BE2C (cell line): ENCODE measurements around the gene KCNMA1.
A peak's percentile ranks its signal among the peaks of the same experiment; 100 is the strongest.

Source experiments
- DNase-seq: peaks from one replicate; pipeline ENCODE4 v3.0.0-alpha.2; 2020
- H3K27me3 ChIP-seq: fragments of 250-450 bp; sonication (Bioruptor Pico); 2 replicates; pipeline ENCODE4 v1.5.1; 2020; ENCODE audit warnings: mild to moderate bottlenecking
- H3K36me3 ChIP-seq: fragments of 250-450 bp; sonication (Bioruptor Pico); 2 replicates; pipeline ENCODE4 v1.5.1; 2020; ENCODE audit warnings: mild to moderate bottlenecking
- H3K4me1 ChIP-seq: fragments of 250-450 bp; sonication (Bioruptor Pico); 2 replicates; pipeline ENCODE4 v1.5.1; 2020
- H3K4me3 ChIP-seq: 2 replicates; pipeline ENCODE4 v1.5.1; 2011; ENCODE audit warnings: low read depth, low read length
- H3K9me3 ChIP-seq: fragments of 250-450 bp; sonication (Bioruptor Pico); 2 replicates; pipeline ENCODE4 v1.5.1; 2020
- CTCF ChIP-seq: IDR thresholded peaks from 2 replicates; pipeline ENCODE4 v1.5.1; 2012; ENCODE audit warnings: mild to moderate bottlenecking, low read depth, low read length

Gene KCNMA1

DNA sequence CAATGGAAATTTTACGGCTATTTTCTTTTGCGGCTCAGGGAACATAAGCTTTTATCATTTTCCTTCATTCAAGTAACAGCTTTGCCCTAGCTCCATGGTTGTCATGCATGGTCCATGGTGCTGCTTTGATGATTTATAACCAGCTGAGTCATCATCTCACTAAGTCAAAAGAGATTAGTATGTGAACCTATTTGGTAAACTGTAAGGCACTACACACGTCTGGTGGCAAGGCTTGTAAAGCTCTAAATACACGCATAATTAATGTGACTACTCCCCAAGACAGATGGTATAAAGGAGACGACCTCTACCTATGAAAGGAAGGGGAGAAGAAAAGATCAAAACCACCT is 340.2 kb downstream of the KCNMA1 start:
- DNase-seq: no peak
- no peaks in the 10 kb centered on the region for H3K9me3 ChIP-seq
- H3K4me1 ChIP-seq: no peaks in the 10 kb centered on the region
- H3K36me3 ChIP-seq: no peaks in the 10 kb centered on the region
- no peak overlapping the region for H3K4me3 ChIP-seq
- no peak for TF ChIP-seq CTCF
- H3K27me3 ChIP-seq: no peaks in the 10 kb centered on the region

DNA sequence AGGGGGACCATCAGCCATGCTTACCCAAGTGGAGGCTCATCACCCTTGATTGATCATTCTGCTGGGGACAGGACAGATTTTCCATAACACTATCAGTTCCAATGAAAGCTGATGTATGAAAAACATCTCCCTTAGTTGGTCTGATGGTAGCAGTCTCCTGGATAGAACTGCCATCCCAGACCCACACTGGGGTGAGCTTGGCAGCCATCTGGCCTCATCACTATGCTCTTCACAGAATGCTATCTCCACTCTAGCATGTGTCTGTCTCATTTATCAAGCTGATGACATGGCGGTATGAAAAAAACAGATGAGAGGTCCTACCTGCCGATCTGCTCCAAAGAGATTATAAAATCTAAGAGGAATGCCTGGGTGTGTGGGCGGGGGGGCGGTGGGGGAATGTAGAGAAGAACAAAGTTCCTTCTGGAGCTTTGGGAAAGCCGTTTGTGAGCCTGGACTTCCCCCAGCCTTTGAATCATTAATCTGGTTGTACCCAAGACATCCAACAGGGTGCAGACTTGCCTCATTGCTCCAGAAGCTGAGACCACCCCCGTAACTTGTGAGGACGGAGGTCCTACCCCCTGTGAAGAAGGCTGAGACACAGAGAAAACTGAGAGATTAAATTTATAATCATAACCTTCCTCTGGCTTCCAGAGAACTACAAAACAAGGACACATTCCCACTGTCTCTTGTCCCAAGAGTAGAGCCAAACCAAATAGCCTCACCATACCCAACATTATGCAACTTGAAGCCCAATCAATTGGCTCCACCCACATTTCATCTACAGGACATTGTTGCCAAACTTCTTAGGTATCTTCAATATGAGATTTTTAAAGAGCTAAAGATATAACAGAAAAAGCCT is 340.8 kb downstream of the KCNMA1 start:
- H3K36me3 ChIP-seq: no peaks in the 10 kb centered on the region
- H3K4me3 ChIP-seq: no peak overlapping the region
- no peaks in the 10 kb centered on the region for H3K27me3 ChIP-seq
- TF ChIP-seq CTCF: peak; percentile 51
- H3K4me1 ChIP-seq: no peaks in the 10 kb centered on the region
- no peaks in the 10 kb centered on the region for H3K9me3 ChIP-seq
- no peak for DNase-seq

DNA sequence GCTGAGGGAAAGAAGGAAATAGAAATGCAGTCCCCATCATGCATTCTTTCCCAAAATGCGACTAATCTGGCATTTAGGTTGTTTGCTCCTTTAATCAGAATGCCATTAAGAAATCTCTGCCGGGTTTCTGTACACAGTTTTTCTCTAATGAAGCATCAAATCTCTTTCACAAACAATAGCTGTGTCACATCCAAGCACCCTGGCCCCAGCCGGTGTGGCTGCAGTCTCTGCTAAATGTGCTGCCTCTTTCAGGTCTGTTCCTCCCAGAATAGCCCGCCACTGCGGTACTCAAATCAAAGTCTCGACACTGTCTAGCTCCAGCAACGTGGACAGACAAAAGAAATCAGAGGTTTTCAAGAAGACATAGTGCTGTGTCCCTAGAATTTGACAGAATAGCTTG is 343.8 kb downstream of the KCNMA1 start:
- no peaks in the 10 kb centered on the region for H3K9me3 ChIP-seq
- peaks cover 18% of the 10 kb centered on the region for H3K4me1 ChIP-seq
- H3K36me3 ChIP-seq: no peaks in the 10 kb centered on the region
- H3K4me3 ChIP-seq: no peak overlapping the region
- H3K27me3 ChIP-seq: no peaks in the 10 kb centered on the region
- DNase-seq: no peak
- no peak for TF ChIP-seq CTCF

- H3K36me3 ChIP-seq: no peaks in the 10 kb centered on the region
- no peak for DNase-seq
- H3K4me1 ChIP-seq: peaks cover 20% of the 10 kb centered on the region
- no peak for TF ChIP-seq CTCF
- H3K4me3 ChIP-seq: no peak overlapping the region
- H3K9me3 ChIP-seq: no peaks in the 10 kb centered on the region
- no peaks in the 10 kb centered on the region for H3K27me3 ChIP-seq
Observed at GRCh38 chr10:77293347-77293746, 344.3 kb downstream of the KCNMA1 start.

DNA sequence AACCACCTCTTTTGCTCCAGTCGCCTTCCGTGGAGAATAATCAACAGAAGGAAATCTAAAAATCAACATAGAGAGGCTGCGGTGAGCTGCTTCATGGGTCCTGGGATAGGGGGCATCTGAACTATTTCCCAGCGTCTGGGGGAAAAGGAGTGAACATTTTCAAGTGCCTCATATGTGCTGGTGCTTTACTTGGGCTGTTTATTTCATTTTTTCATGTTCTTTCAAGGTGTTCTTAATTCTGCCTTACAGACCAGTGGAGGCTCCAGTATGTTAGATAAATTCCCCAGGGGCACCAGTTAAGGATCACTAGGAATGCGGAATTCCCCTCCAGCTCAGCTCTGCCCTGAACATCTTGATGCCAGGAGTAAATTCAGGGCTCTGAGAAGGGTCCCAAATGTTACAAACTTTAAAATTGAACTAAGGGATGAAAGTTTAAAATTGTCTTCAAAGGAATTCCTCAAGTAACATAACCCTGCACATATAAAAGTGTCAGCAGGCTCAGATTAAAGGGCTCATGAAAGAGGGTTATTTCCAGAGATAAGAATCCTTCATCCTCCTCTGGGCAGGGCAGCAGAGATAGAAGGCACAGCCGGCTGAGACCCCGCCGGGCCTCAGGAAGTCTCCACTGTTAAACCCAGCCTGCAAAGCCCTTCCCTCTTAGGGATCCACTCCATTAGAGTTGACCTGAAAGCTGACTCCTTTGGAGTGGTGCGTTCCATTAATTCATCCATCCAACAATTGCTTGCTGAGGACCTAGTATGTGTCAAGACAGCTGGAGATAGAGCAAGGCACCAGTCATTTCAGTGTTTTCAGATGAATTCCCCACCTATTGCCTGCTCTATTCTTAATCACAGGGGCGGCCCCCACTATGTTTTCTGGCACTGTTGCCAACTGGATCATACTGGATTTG is 345.8 kb downstream of the KCNMA1 start:
- Histone ChIP-seq H3K27me3 (no peaks in the 10 kb centered on the region), H3K4me1 (peaks cover 28% of the 10 kb centered on the region), H3K9me3 (no peaks in the 10 kb centered on the region), H3K4me3 (no peak overlapping the region), H3K36me3 (no peaks in the 10 kb centered on the region)
- no peak for TF ChIP-seq CTCF
- no peak for DNase-seq
